ENCODE data around the gene RASGRF1.
"Not testable (repeated sequence)": the region's sequence is repeated elsewhere in the genome, so short reads cannot be mapped to it uniquely, and the experiment has no call there.

The RASGRF1 gene

GRCh38 chr15:79018960-79019359 lies 71.6 kb downstream of the RASGRF1 start:
- DNase-seq (ENCODE audit: low read depth): no peak
- H3K4me3 ChIP-seq (ENCODE audit: low read depth, low read length): no peak overlapping the region

- no peak for DNase-seq (ENCODE audit: low read depth)
- no peak overlapping the region for H3K4me3 ChIP-seq (ENCODE audit: low read depth, low read length)
Measured at GRCh38 chr15:79017953-79018352, 72.6 kb downstream of the RASGRF1 start.

DNA sequence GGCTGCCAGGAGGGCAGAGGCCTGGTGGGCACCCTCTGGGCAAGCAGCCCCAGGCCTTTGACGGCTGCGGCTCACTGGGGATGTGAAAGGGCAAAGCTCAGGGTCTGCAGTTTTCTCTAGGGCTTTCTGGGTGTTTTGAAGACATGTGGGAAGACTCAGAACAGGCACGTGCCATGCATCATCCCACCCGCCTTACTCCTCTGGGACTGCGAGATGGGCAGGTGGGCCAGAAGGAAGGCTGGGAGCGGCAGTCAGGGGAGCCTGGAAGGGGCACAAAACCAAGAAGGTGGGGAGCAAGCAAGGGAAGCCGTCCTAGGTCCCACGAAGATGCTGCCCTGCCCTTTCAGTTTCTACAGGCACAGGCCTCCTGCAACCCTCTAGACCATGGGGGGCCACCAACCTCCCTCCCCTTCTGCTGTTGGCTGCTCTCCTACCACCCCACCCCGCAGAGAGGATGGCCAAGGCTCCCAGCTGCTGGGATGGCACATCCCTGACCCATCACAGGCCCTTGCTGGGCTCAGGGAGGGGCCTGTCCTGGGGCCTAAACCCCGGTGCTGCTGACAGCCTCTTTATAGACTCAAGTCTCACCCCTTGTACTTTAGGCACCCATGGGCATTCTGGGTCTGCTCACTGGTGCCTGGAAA lies 73.9 kb downstream of the RASGRF1 start:
- DNase-seq (ENCODE audit: low read depth): no peak
- H3K4me3 ChIP-seq (ENCODE audit: low read depth, low read length): no peak overlapping the region

DNA sequence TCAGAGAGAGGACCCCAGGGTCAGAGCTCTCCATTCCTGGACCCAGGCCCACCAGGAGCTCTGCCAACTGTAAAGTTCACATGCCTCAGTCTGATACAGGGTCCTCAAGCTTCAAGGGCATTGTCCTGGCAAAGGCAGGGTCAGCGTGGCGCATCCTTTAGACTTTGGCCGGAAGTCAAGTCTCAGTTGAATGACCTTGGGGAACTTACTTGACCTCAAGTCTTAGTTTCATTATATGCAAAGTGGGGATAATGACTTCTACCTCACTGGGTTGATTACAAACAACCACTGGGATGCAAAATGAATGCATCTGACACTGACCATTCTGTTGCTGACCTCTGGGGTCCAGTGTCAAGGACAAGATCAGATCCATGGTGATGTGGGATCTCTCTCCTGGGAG lies 75.2 kb downstream of the RASGRF1 start:
- H3K4me3 ChIP-seq (ENCODE audit: low read depth, low read length): no peak overlapping the region
- no peak for DNase-seq (ENCODE audit: low read depth)

DNA sequence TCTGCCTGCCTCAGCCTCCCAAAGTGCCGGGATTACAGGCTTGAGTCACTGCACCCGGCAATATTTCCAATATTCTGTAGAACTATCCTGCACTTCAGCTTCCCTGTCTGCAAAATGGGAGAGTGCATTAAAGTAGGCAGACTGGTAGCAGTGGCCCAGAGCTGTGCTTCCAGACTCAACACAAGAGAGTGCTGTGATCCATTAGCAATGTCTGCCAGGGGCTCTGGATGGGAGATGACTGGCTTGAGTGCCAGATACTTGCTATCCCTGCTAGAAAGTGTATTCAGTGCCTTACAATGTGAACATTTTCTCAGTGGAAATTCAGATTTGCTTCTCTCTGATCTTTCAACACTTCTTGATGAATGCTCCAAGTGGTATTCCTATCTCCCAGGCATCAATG lies 80.3 kb downstream of the RASGRF1 start:
- DNase-seq (ENCODE audit: low read depth): no peak

DNA sequence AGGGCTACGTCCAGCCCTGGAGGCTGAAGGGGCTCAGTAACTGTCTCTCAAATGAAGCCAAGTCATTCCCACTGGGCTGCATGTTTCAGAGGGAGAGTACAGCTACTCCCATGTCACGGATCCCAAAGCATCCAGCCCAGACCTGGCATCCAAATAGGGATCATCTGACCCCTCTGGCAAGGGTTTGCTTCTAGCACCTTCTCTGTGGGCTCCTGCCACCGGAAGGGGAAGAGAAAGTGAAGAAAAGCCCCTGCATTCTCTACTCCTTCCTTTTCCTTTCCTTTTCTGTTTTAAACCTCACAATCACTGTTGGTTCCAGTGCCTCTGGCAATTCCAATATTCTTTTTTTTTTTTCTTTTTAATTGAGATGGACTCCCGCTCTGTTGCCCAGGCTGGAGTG lies 81.2 kb downstream of the RASGRF1 start:
- DNase-seq (ENCODE audit: low read depth): no peak
- no peak overlapping the region for H3K4me3 ChIP-seq (ENCODE audit: low read depth, low read length)

More for the DNA sequence above, 80.3 kb downstream of the RASGRF1 start:
- H3K4me3 ChIP-seq (ENCODE audit: low read depth, low read length): no peak overlapping the region

DNA sequence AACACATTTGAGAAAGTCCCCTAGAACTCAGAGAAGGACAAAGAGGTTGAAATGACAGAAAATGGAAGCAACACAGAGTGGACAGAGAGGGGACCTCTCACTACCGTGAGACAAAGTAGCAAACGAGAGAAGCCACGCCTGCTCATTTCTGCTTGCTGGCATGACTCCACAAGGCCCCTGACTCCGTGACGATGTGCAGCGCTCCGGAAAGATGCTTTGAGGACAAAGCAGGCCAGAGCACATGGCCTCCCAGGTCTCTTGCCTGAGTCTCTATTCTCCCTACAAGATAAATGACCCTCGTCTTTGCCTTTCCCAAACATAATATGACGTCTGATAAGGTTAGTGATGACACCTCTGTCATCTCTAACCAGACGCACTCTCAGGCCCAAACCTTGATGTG lies 81.9 kb downstream of the RASGRF1 start:
- no peak overlapping the region for H3K4me3 ChIP-seq (ENCODE audit: low read depth, low read length)
- no peak for DNase-seq (ENCODE audit: low read depth)

- DNase-seq (ENCODE audit: low read depth): no peak
- no peak overlapping the region for H3K4me3 ChIP-seq (ENCODE audit: low read depth, low read length)
Measured at GRCh38 chr15:79007066-79007465, 83.5 kb downstream of the RASGRF1 start.

DNA sequence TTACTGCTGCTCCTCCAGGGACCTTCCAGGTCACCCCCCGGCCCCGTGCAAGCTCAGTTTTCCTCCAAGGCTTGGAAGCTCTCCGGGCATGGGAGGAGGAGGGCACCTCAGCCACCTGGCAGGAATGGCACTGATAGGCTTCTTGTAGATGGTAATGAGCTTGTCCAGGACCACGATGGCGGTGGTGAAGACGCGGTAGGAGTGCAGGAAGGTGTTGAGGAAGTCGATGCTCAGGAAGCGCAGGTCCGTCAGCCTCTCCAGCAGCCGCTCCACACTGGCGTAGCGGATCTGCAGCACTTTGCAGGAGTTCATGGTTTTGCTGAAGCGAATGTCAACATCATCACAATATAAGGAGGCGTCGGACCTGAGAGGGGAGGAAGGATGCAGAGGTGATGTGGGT lies 84.5 kb downstream of the RASGRF1 start:
- no peak for DNase-seq (ENCODE audit: low read depth)
- H3K4me3 ChIP-seq (ENCODE audit: low read depth, low read length): no peak overlapping the region

GRCh38 chr15:79004336-79004735 lies 86.2 kb downstream of the RASGRF1 start:
- no peak for DNase-seq (ENCODE audit: low read depth)
- no peak overlapping the region for H3K4me3 ChIP-seq (ENCODE audit: low read depth, low read length)

GRCh38 chr15:79003896-79004295 lies 86.7 kb downstream of the RASGRF1 start:
- no peak overlapping the region for H3K4me3 ChIP-seq (ENCODE audit: low read depth, low read length)
- no peak for DNase-seq (ENCODE audit: low read depth)

DNA sequence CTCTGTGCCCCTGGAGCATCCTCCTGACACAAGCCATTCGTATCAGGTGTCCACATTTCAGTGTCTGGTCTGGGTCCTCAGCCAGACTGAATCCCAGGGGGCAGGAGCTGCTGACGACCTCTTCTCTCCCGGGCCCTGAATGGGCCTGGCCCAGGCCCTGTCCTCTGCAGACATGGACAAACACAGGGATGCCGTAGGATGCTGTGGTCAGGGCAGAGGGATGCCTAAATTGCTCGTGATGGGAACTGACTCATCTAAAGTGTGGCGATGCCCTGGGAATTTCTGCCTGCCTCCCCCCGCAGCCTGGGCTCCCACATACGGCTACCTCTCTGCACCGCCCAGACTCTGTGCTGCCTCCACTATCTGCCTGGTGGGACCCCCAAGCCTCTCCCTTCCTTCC lies 87.3 kb downstream of the RASGRF1 start:
- H3K4me3 ChIP-seq (ENCODE audit: low read depth, low read length): no peak overlapping the region
- no peak for DNase-seq (ENCODE audit: low read depth)

DNA sequence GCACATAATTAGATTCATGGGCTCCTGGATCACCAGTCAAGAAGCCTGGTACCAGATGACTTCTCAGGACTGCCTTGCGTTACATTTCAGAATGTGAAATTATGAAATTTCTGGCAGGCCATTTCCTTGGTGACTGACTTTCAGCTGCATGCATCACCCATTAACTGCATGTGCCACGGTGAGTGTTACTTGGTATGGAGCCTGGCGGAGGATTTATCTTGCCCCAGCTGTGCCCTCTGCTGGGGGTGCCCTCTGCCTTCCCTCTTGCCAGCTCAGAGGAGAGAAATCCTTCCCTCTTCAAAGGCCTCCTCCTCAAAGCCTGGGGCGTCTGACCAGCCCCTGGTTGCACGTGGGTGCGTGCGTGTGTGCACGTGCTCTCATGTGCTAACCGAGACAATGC lies 88.0 kb downstream of the RASGRF1 start:
- DNase-seq (ENCODE audit: low read depth): no peak
- no peak overlapping the region for H3K4me3 ChIP-seq (ENCODE audit: low read depth, low read length)

- no peak for DNase-seq (ENCODE audit: low read depth)
- H3K4me3 ChIP-seq (ENCODE audit: low read depth, low read length): no peak overlapping the region
Measured at GRCh38 chr15:78999636-79000035, 90.9 kb downstream of the RASGRF1 start.

DNA sequence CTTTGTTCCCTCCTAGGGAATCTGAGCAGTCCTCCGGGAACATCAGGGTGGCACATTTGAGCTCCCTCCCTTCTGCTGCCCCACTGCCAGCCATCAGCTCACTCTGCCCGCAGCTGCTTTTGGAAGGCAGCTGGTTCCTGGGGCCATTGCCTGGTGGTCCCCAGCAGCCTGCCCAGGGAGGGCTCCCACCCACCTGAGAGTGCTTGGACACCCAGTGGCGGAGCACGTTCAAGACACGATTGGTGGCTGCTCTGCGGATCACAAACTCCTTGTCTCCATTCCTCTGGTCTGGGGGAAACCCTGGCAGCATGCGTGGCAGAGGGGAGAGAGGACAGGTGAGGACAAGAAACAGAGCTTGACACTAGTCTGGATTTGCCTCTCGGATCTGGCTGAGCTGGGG lies 92.1 kb downstream of the RASGRF1 start:
- no peak overlapping the region for H3K4me3 ChIP-seq (ENCODE audit: low read depth, low read length)
- DNase-seq (ENCODE audit: low read depth): no peak

- DNase-seq (ENCODE audit: low read depth): no peak
- no peak overlapping the region for H3K4me3 ChIP-seq (ENCODE audit: low read depth, low read length)
Measured at GRCh38 chr15:78997981-78998499, 92.5 kb downstream of the RASGRF1 start.

- no peak for DNase-seq (ENCODE audit: low read depth)
Measured at GRCh38 chr15:78996894-78997275, 93.7 kb downstream of the RASGRF1 start.

GRCh38 chr15:78995921-78996893 lies 94.4 kb downstream of the RASGRF1 start:
- DNase-seq (ENCODE audit: low read depth): no peak

More at GRCh38 chr15:78996894-78997275, 93.7 kb downstream of the RASGRF1 start:
- H3K4me3 ChIP-seq (ENCODE audit: low read depth, low read length): no peak overlapping the region

DNA sequence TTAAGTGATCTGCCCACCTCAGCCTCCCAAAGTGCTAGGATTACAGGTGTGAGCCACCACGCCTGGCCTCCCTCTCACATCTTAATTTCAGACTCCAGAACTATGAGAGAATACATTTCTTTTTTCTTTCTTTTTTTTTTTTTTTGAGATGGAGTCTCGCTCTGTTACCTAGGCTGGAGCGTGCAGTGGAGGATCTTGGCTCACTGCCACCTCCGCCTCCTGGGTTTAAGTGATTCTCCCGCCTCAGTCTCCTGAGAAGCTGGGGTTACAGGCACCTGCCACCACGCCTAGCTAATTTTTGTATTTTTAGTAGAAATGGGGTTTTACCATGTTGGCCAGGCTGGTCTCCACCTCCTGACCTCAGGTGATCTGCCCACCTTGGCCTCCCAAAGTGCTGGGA lies 95.4 kb downstream of the RASGRF1 start:
- not testable (repeated sequence) for DNase-seq (ENCODE audit: low read depth); H3K4me3 ChIP-seq (ENCODE audit: low read depth, low read length)

More at GRCh38 chr15:78995921-78996893, 94.4 kb downstream of the RASGRF1 start:
- no peak overlapping the region for H3K4me3 ChIP-seq (ENCODE audit: low read depth, low read length)

DNA sequence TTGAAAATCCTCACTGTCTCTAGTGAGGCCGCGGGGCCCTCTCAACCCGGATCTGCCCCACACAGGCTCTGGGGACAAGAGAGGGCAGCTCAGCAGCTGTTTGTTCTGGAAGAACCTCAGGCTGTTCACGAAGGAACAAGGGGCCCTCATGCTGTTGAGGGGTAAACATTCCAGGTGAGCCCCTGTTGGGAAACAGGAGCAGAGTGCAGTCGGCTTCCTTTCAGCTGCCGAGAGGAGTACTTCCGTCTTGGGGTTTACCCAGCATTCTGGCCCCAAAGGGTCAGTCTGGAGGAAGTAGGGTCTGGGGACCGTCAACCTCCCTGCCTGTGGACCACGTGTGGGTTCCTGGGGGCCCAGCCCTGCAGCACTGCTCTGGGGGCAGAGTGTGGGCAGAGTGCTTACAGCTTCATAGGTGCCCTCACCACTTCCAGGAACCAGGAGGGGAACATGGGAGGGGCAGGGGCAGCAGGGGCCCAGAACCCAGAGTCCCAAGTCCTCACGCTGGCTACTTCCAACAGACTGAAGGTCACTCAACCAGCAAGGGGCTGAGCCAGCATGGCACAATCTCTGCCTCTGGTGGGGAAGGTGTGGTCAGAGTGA lies 96.5 kb downstream of the RASGRF1 start:
- H3K4me3 ChIP-seq (ENCODE audit: low read depth, low read length): no peak overlapping the region
- no peak for DNase-seq (ENCODE audit: low read depth)
